GM23338 (cell line): Measurements from ENCODE around the gene MLF2. TPM values are rescaled to one million over a fixed set of nuclear protein-coding genes. Genes with fewer than 3 reads are reported as not detected.

Source experiments
- ATAC-seq: fragments of 200-7000 bp; cut with Tn5 transposase; 3 replicates; pipeline ENCODE4 v1.9.1; 2020
- DNase-seq: peaks from one replicate; pipeline ENCODE4 v3.0.0-alpha.2; 2015; ENCODE audit warnings: low spot score
- H2AFZ ChIP-seq: fragments of 200-600 bp; sonication (generic); 2 replicates; pipeline ENCODE4 v1.8.0; 2016; ENCODE audit warnings: antibody characterized with exemption, mild to moderate bottlenecking, moderate library complexity
- H3F3A ChIP-seq: fragments of 200-600 bp; sonication (generic); replicated peaks from 2 replicates; pipeline ENCODE4 v1.8.0; 2017; ENCODE audit warnings: antibody characterized with exemption, mixed run types, low read depth
- H3K27ac ChIP-seq: fragments of 200-600 bp; sonication (generic); 2 replicates; pipeline ENCODE4 v1.6.1; 2016; ENCODE audit warnings: low read depth
- H3K27me3 ChIP-seq: fragments of 200-600 bp; sonication (generic); 2 replicates; pipeline ENCODE4 v1.8.0; 2016; ENCODE audit warnings: mild to moderate bottlenecking, mixed run types, moderate library complexity; ENCODE audit not compliant: insufficient read depth
- H3K36me3 ChIP-seq: fragments of 200-600 bp; sonication (generic); 2 replicates; pipeline ENCODE4 v1.8.0; 2016; ENCODE audit warnings: mild to moderate bottlenecking; ENCODE audit not compliant: insufficient read depth
- H3K4me1 ChIP-seq: fragments of 200-600 bp; sonication (generic); 2 replicates; pipeline ENCODE4 v1.8.0; 2016; ENCODE audit warnings: mild to moderate bottlenecking, moderate library complexity; ENCODE audit not compliant: insufficient read depth
- H3K4me2 ChIP-seq: fragments of 200-600 bp; sonication (generic); 2 replicates; pipeline ENCODE4 v1.7.1; 2017; ENCODE audit warnings: mixed run types
- H3K4me3 ChIP-seq: fragments of 200-600 bp; sonication (generic); 2 replicates; pipeline ENCODE4 v1.6.1; 2016; ENCODE audit warnings: mixed run types
- H3K79me2 ChIP-seq: fragments of 200-600 bp; sonication (generic); replicated peaks from 2 replicates; pipeline ENCODE4 v1.8.0; 2017; ENCODE audit warnings: mild to moderate bottlenecking; ENCODE audit not compliant: insufficient read depth
- H3K9me2 ChIP-seq: fragments of 200-600 bp; sonication (generic); 2 replicates; pipeline ENCODE4 v1.8.0; 2017; ENCODE audit not compliant: insufficient read depth
- H4K20me1 ChIP-seq: fragments of 200-600 bp; sonication (generic); replicated peaks from 2 replicates; pipeline ENCODE4 v1.8.0; 2017; ENCODE audit warnings: mild to moderate bottlenecking; ENCODE audit not compliant: insufficient read depth
- H3K27ac Mint-ChIP-seq: 2 replicates; pipeline ENCODE4 v1.8.0; 2020; ENCODE audit warnings: inconsistent platforms, mild to moderate bottlenecking, moderate library complexity, mixed read lengths
- H3K27me3 Mint-ChIP-seq: 3 replicates; pipeline ENCODE4 v1.8.0; 2022; ENCODE audit warnings: low read depth, mild to moderate bottlenecking, moderate library complexity, mixed read lengths, inconsistent platforms; ENCODE audit not compliant: insufficient read depth, poor library complexity
- H3K36me3 Mint-ChIP-seq: 3 replicates; pipeline ENCODE4 v1.8.0; 2021; ENCODE audit warnings: low read depth, mild to moderate bottlenecking, inconsistent platforms, moderate library complexity, mixed read lengths
- H3K4me1 Mint-ChIP-seq: 3 replicates; pipeline ENCODE4 v1.8.0; 2020; ENCODE audit warnings: mild to moderate bottlenecking, inconsistent platforms, mixed read lengths
- H3K4me3 Mint-ChIP-seq: 3 replicates; pipeline ENCODE4 v1.8.0; 2021; ENCODE audit warnings: moderate library complexity, mild to moderate bottlenecking, inconsistent platforms, mixed read lengths
- H3K9me3 Mint-ChIP-seq: 3 replicates; pipeline ENCODE4 v1.8.0; 2020; ENCODE audit warnings: moderate library complexity, mild to moderate bottlenecking, inconsistent platforms, mixed read lengths
- CREB1 ChIP-seq: fragments of 250-450 bp; sonication (Bioruptor Pico); IDR thresholded peaks from 2 replicates; pipeline ENCODE4 v1.5.0; 2020; ENCODE audit warnings: low read depth, mild to moderate bottlenecking, moderate library complexity
- CTCF ChIP-seq, 2 experiments: fragments of 200-600 bp in 1 of 2; sonication (generic) in 1 of 2; conservative IDR thresholded peaks; 2 replicates each; pipeline versions ENCODE4 v1.5.1 to v1.6.1; 2016 to 2017; ENCODE audit warnings: antibody characterized with exemption in 2 of 2, low read depth in 2 of 2, mild to moderate bottlenecking in 2 of 2, moderate library complexity in 1 of 2
- EZH2 ChIP-seq: fragments of 200-600 bp; sonication (generic); IDR thresholded peaks from one replicate; pipeline ENCODE4 v1.8.0; 2017; ENCODE audit warnings: antibody characterized with exemption, mild to moderate bottlenecking, low read depth; ENCODE audit not compliant: unreplicated experiment
- JUNB ChIP-seq: IDR thresholded peaks from one replicate; pipeline ENCODE4 v1.6.1; 2016; ENCODE audit warnings: antibody characterized with exemption; ENCODE audit not compliant: unreplicated experiment
- NANOG ChIP-seq: IDR thresholded peaks from 2 replicates; pipeline ENCODE4 v1.6.1; 2016; ENCODE audit warnings: antibody characterized with exemption, borderline replicate concordance
- POLR2AphosphoS5 ChIP-seq: IDR thresholded peaks from 2 replicates; pipeline ENCODE4 v1.6.1; 2016; ENCODE audit warnings: antibody characterized with exemption, low read depth
- REST ChIP-seq: IDR thresholded peaks from one replicate; pipeline ENCODE4 v1.6.1; 2018; ENCODE audit warnings: antibody characterized with exemption; ENCODE audit not compliant: unreplicated experiment
- STAT1 ChIP-seq: IDR thresholded peaks from one replicate; pipeline ENCODE4 v1.6.1; 2016; ENCODE audit warnings: antibody characterized with exemption; ENCODE audit not compliant: unreplicated experiment
- ZNF114 ChIP-seq: fragments of 250-450 bp; sonication (Bioruptor Pico); IDR thresholded peaks from 2 replicates; pipeline ENCODE4 v1.5.0; 2020; ENCODE audit warnings: mild to moderate bottlenecking, moderate library complexity
- ZNF331 ChIP-seq: fragments of 250-450 bp; sonication (Bioruptor Pico); IDR thresholded peaks from 2 replicates; pipeline ENCODE4 v1.5.0; 2020; ENCODE audit warnings: low read depth, mild to moderate bottlenecking, moderate library complexity
- polyA plus RNA-seq: library from polyadenylated mRNA; unstranded; fragments of >200 nt; fragmentation: Nextera tagmentation; extraction: Ambion mirVana; gene quantifications from 2 replicates; pipeline ENCODE4 v1.2.1, GENCODE V29; 2016
- total RNA-seq: library from RNA; depleted of rRNA; stranded (reverse); fragments of >200 nt; shearing (Covaris generic); gene quantifications from 2 replicates; pipeline ENCODE4 v1.2.3, GENCODE V29; 2014
- TF ChIP-seq, protein P1 (sequence below): fragments of 250-450 bp; sonication (Bioruptor Pico); IDR thresholded peaks from 2 replicates; pipeline ENCODE4 v1.5.0; 2020; ENCODE audit warnings: mild to moderate bottlenecking, moderate library complexity
- TF ChIP-seq, protein P2 (sequence below): IDR thresholded peaks from 2 replicates; pipeline ENCODE4 v1.6.1; 2016; ENCODE audit warnings: antibody characterized with exemption

Gene MLF2
- total and polyA plus RNA-seq, 2 experiments from 2014 or later, result 280 to 289 TPM

GRCh38 chr12:6778574-6779550 is 25.9 kb upstream of the MLF2 start:
- Mint-ChIP-seq H3K36me3 (peaks cover 7% of the 10 kb centered on the region; the same call in 2 of the 3 replicates), H3K9me3 (no peaks in the 10 kb centered on the region; the same call in 2 of the 3 replicates), H3K4me3 (peak overlapping the region; percentile 89), H3K27ac (peak overlapping the region; percentile 59), H3K27me3 (peaks cover 51% of the 10 kb centered on the region), H3K4me1 (peaks cover 43% of the 10 kb centered on the region)
- peak overlapping the region; percentile 71 for H3K4me3 ChIP-seq
- H3K9me2 ChIP-seq, result no peaks in the 10 kb centered on the region
- H3F3A ChIP-seq, result peaks cover 12% of the 10 kb centered on the region; the same call in 1 of the 2 replicates
- H3K79me2 ChIP-seq, result no peaks in the 10 kb centered on the region
- peak overlapping the region; percentile 99 for H3K4me2 ChIP-seq
- no peaks in the 10 kb centered on the region for H4K20me1 ChIP-seq
- peak overlapping the region; percentile 99 for H2AFZ ChIP-seq
- no peaks in the 10 kb centered on the region for H3K36me3 ChIP-seq
- peak; percentile 99 for DNase-seq
- H3K27me3 ChIP-seq, result peaks cover 48% of the 10 kb centered on the region
- ATAC-seq, result peak; percentile 91
- peak overlapping the region; percentile 5; the same call in 1 of the 2 replicates for H3K27ac ChIP-seq
- peaks cover 6% of the 10 kb centered on the region; the same call in 1 of the 2 replicates for H3K4me1 ChIP-seq
- TF ChIP-seq POLR2AphosphoS5 (0 out of 2 replicates have a peak, but pooled peaks have one; percentile 34), REST (no peak), EZH2 (no peak), JUNB (no peak), CREB1 (CRISPR knock-in tag) (peak; percentile 42; the same call in 1 of the 2 replicates), CTCF (conservative IDR thresholded peaks at IDR 0.05; ENCODE audit: low read depth in 2 of 2) (peak; percentile 92 to 99), ZNF114 (no peak), NANOG (no peak), ZNF331 (CRISPR knock-in tag) (no peak), STAT1 (no peak)
- TF ChIP-seq, protein P1, sequence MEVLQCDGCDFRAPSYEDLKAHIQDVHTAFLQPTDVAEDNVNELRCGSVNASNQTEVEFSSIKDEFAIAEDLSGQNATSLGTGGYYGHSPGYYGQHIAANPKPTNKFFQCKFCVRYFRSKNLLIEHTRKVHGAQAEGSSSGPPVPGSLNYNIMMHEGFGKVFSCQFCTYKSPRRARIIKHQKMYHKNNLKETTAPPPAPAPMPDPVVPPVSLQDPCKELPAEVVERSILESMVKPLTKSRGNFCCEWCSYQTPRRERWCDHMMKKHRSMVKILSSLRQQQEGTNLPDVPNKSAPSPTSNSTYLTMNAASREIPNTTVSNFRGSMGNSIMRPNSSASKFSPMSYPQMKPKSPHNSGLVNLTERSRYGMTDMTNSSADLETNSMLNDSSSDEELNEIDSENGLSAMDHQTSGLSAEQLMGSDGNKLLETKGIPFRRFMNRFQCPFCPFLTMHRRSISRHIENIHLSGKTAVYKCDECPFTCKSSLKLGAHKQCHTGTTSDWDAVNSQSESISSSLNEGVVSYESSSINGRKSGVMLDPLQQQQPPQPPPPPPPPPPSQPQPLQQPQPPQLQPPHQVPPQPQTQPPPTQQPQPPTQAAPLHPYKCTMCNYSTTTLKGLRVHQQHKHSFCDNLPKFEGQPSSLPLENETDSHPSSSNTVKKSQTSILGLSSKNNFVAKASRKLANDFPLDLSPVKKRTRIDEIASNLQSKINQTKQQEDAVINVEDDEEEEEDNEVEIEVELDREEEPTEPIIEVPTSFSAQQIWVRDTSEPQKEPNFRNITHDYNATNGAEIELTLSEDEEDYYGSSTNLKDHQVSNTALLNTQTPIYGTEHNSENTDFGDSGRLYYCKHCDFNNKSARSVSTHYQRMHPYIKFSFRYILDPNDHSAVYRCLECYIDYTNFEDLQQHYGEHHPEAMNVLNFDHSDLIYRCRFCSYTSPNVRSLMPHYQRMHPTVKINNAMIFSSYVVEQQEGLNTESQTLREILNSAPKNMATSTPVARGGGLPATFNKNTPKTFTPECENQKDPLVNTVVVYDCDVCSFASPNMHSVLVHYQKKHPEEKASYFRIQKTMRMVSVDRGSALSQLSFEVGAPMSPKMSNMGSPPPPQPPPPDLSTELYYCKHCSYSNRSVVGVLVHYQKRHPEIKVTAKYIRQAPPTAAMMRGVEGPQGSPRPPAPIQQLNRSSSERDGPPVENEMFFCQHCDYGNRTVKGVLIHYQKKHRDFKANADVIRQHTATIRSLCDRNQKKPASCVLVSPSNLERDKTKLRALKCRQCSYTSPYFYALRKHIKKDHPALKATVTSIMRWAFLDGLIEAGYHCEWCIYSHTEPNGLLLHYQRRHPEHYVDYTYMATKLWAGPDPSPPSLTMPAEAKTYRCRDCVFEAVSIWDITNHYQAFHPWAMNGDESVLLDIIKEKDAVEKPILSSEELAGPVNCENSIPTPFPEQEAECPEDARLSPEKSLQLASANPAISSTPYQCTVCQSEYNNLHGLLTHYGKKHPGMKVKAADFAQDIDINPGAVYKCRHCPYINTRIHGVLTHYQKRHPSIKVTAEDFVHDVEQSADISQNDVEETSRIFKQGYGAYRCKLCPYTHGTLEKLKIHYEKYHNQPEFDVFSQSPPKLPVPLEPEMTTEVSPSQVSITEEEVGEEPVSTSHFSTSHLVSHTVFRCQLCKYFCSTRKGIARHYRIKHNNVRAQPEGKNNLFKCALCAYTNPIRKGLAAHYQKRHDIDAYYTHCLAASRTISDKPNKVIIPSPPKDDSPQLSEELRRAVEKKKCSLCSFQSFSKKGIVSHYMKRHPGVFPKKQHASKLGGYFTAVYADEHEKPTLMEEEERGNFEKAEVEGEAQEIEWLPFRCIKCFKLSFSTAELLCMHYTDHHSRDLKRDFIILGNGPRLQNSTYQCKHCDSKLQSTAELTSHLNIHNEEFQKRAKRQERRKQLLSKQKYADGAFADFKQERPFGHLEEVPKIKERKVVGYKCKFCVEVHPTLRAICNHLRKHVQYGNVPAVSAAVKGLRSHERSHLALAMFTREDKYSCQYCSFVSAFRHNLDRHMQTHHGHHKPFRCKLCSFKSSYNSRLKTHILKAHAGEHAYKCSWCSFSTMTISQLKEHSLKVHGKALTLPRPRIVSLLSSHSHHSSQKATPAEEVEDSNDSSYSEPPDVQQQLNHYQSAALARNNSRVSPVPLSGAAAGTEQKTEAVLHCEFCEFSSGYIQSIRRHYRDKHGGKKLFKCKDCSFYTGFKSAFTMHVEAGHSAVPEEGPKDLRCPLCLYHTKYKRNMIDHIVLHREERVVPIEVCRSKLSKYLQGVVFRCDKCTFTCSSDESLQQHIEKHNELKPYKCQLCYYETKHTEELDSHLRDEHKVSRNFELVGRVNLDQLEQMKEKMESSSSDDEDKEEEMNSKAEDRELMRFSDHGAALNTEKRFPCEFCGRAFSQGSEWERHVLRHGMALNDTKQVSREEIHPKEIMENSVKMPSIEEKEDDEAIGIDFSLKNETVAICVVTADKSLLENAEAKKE (CRISPR knock-in tag), result no peak
- TF ChIP-seq, protein P2, sequence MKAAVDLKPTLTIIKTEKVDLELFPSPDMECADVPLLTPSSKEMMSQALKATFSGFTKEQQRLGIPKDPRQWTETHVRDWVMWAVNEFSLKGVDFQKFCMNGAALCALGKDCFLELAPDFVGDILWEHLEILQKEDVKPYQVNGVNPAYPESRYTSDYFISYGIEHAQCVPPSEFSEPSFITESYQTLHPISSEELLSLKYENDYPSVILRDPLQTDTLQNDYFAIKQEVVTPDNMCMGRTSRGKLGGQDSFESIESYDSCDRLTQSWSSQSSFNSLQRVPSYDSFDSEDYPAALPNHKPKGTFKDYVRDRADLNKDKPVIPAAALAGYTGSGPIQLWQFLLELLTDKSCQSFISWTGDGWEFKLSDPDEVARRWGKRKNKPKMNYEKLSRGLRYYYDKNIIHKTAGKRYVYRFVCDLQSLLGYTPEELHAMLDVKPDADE, result no peak; the same call in 1 of the 2 replicates
